Muscle of arm (tissue), 12 donors: ENCODE measurements around the gene PCBP3. TPM values are rescaled to one million over a fixed set of nuclear protein-coding genes. Genes with fewer than 3 reads are reported as not detected.

ENCODE experiments used
- DNase-seq: peaks from one replicate; pipeline ENCODE4 v3.0.0-alpha.2; 2013
- polyA plus RNA-seq, 12 donors: library from polyadenylated mRNA; unstranded; fragments of 120-200 nt; gene quantifications; one replicate each; pipeline ENCODE4 v1.2.1, GENCODE V29; 2013; ENCODE audit not compliant: insufficient read length in 12 of 12

The PCBP3 gene
- polyA plus RNA-seq, 12 donors: 0.88 to 4.2 (median 1.3) TPM; not detected in 2

DNA sequence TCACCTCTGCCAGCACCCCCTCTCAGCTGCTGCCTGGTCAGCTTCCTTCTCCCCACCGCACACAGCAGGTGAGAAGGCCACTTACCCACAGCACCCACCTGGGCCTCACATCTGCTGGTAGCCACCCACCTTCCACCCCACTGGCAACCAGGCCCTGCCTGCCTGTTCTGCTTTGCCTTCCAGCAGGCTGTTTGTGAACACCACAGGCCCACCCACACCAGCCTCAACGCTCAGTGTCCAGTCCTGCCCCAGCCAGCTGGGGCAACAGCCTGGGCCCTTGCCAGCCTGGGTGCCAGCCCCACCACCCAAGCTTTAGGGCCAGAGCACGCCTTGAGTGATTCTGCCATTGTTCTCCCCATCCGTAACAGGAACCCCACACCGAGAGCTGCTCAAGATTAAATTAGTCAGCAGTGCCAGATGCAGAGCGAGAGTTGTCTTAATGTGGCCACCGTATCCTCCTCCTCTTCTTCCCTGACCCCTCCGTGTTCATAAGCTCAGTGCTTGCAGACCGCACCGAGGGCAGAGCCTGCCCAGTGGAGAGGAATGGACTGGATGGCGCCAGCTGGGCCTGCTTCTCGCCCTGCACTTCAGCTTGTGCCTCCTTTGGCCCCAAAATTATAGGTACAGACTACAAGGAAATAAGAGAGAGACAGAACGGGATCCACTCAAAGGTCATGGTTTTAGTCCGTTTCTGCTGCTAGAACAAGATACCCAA lies 217.8 kb downstream of the PCBP3 start:
- no peak for DNase-seq

DNA sequence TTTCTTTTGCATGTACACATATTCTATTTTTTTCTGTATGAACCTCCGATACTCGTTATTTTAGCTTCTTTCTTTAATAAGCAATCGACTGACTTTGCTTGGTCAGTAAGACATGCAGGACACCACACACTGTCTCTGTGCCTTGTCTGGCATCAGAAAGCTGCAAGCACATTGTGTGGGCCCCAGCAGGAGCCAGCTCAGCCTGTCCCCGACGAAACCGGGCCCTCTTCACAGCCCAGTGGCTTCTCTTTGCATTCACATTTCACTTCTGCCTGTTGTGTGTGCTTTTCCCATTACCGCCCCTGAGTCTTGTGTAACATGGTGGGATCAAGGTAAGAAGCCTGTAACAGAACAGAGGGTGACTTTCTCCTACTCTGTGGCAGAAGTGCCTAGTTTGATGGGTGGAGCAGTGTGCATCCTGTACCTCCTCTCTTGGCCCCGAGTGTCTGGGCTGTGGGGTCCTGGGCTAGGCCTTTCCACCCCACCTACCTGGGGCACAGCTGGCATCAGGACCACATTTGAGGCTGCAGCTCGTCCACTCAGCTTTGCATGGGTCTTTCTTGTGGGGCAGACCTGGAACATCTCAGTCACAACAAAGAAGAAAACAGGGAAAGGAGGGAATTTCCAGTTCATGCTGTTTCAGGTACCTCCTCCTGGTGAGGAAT lies 219.2 kb downstream of the PCBP3 start:
- DNase-seq: no peak

DNA sequence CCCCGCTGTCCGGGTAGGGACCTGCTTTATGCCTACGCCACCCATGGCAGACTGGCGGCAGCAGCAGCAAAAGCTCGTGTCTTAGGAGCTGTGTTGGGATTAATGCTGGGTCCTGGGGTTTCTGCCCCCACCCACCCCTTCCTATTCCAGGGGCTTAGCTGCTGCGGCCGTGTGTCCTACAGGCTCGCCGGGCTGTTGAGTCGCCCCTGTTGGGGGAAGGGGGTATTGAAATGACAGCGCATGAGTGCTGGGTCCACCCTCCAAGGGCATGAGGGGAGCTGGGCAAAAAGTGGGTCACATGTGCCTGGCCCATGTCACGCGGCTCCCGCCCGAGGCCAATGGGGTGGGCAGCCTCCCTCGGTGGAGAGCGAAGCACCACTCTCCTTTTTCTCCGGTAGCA lies 219.7 kb downstream of the PCBP3 start:
- no peak for DNase-seq

DNA sequence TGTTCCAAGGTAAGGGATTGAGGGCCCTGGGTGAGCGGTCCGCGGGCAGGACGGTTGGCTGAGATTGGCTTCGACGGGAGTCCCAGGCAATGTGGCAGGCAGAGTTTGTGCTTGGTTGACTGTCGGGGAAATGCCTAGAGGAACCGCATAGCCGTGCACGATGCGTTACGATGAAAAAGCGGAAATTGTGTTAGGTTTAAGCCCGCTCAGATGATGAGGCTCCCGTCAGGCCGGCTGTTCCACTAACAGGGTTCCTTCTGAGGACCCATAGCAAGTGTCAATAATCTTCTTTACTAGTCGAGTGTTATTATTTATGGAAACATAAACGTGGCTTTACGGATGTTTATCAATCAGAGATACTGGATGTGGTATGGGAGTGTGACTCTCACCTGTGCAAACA lies 220.2 kb downstream of the PCBP3 start:
- no peak for DNase-seq

DNA sequence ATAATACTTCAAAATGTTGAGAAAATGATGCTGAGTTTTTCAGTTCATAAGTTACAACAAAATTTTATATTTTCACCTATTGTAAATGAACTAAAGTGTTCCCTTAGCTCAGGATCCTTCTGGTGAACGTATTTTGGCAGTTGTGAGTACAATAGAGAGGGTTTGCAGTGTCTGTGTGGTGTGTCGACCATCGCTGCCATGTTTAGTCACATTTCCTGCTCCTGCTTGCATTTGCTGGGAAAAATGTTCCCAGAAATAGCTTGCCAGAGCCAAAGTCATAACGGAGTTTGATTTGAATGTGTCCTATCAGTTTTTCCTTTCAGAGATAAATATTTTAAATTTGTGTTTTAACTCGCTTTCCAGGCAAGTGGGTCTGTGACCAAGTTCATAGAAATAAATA lies 220.9 kb downstream of the PCBP3 start:
- DNase-seq: no peak

DNA sequence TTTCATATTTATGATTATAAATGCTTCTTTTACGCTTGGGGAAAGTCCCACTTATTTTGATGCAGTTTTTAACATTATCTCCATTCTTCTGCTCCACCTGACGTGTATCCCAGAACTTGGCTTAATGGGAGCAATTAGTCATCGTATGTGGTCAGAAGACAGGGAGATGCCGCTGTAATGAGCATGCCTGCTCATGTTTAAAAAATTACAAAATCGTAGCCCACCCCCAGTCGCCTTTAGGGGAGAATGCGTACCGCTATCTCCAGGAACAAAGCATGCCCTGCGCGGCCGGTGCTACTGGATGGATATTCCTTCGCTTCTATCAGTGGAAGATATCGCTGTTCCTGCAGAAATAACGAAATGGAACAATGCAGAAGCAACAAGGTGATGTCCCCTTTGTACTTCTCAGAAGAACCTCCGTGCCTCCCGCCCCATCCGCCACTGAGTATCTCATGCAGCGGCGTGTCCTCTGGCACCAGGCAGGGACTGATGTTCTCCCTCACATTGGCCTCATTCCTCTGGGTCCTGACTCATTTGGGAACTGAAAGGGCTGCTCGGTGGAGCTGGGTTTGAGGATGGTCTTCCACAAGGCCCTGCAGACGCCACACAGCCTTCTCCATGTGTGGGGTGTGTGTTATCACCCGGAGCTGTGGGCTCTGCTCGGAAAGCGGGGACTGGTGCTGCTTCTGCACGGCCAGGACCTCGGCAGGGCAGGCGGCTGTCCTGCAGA lies 221.7 kb downstream of the PCBP3 start:
- DNase-seq: no peak

DNA sequence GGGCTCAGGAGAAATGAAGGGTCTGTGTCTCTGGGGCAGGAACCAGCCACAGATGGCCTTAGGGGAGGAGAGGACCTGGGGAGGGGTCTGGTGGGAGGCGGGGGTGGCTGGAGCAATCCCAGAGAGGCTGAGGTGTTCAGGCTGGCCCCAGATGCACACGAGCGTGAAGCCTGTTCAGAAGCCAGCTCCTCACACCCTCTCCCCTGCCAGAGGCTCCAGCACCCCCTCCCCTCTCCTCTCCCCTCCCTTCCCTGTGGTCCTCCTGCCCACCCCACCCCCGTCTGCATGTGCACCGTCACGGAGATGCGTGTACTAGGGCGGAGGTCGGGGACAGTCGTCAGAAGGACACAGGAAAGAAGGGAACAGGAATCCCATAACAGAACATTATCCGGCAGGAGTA lies 223.0 kb downstream of the PCBP3 start:
- no peak for DNase-seq

DNA sequence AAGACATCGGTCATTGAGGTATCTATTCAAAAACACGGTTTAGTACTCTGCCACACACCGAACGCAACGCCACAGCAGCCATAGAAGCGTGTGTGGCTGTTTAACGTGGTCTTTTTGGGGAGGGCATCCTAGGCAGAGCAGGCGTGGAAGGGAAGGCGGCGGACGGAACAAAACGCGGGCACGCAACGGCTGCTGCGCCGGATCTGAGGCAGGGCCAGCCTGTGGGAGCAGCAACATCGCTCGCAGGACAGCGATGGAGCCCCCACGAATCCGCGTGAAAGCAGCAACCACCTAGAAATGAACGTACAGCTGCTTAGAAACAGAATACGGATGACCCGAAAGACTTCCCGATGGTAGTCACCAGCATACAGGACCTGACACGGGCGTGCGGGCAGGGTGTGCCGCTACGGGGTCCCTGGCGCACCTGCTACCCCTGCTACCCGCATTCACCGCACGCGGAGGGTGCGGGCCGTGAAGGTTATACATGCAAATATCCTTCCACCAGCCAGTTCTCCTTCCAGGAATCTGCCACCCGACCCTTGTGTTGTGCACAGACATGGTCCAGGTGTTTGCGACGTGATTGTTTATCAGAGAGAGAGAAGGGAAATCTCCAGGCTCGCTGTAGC lies 223.6 kb downstream of the PCBP3 start:
- no peak for DNase-seq

DNA sequence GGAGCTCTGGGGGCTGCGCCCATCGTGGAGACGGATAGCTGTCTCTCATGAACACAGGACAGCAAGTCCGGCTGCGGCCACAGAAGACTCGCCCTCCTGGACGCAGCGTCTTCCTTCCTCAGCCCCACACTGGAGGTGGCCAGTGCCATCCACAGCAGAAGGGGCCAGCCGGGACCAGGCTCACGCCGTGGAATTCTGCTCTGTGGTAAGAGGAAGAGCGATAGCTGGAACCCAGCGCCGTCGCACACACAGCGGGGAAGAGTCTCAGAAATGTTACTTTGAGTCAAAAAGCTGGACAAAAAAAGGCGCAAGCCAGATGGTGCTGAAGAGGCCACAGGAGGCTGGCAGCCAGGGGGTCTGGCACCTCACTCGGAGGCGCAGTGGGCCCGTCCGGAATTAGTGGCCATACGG lies 224.2 kb downstream of the PCBP3 start:
- no peak for DNase-seq

DNA sequence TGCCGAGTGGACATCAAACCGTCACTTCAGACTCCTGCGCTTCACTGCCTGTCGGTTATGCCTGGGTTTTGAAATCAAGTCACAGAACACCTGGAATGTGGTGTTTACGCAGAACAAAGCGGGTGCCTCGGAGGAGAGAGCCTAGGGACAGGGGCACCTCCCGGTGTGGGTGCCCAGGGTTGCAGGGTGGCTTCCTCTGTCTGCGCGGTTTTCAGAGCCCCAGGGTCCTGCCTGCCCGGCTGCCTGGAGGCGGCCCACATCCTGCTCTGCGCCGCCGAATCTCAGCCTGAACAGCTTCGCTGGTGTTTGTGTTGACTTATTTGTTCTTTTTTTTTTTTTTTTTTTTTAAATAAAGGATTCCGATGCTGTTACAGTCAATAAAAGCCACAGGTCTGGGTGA lies 224.6 kb downstream of the PCBP3 start:
- DNase-seq: no peak

DNA sequence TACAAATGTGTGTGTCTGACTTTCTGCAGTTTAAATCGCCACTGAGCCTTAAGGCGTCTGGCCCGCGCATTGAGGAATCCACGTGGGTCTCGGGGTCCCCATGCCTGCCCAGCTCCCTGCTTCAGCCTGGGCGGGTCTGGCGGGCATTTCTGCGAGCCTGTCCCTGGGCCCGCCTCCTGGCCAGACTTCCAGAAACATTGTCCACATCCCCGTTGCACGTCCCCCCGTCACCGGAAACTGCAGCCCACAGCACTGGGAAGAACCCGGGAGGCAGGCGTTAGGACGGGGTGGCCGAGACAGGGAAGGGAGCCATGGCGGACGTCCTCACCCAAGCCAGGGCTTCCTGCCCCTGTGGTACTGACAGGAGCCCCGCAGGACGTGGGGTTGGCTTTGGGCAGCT lies 225.0 kb downstream of the PCBP3 start:
- DNase-seq: no peak

DNA sequence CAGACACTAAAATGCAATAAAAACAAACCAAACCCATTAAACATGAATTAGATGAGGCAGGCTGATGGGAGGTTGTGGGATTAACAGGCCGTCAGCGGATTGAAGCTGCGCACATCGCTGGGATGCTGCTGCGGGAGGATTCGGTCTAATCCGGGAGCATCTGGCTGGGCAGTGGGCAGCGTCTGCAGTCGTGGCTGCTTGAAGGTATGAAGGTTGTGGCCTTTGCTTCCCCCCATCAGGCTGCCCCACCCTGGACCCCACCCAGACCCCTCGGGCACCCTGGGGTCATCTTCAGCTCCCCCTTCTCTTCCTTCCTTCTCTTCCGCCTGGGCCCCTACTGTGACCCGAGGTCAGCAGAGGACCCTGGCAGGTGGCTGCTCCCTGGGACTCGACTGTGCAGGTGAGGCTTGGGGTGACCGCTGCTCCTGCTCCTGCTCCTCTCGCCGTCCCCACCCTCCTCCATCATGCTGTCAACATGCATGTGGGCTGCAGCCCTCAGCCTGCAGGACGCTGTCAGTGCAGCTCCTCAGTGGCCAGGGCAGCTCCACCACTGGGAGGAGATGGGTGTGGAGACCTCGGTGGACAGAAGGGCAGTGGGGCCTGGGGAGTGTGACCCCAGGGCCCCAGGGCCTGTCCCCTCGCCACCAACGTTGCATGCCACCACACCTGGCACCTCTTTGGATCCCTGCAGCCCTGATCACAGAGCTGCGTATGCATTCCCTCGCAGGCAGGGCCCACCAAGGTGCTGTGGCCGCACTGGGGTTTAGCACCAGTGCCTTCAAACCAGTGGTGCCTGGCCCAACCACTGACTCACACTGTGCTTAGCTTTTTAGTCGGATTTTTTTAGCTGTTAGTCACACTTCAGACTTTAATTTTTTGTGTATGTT lies 225.8 kb downstream of the PCBP3 start:
- DNase-seq: no peak

DNA sequence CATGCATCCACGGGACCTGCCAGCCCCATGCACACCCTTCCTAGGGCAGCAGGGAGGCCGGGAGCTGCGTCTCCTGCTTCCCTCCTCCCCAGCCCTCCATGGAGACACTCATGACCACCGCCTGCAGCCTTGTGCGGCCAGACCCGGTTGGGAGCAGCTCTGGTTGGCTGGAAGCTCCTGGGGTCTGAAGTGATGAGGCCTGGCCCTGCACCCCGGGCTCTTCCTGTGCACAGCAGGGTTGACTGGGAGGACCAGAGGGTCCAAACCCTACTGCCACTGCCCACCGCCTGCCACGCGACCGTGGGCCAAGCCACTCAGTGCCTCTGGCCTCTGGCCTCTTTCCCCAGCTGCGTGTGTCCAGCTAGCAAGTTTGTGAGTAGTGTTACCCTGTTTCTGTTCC lies 226.9 kb downstream of the PCBP3 start:
- no peak for DNase-seq

DNA sequence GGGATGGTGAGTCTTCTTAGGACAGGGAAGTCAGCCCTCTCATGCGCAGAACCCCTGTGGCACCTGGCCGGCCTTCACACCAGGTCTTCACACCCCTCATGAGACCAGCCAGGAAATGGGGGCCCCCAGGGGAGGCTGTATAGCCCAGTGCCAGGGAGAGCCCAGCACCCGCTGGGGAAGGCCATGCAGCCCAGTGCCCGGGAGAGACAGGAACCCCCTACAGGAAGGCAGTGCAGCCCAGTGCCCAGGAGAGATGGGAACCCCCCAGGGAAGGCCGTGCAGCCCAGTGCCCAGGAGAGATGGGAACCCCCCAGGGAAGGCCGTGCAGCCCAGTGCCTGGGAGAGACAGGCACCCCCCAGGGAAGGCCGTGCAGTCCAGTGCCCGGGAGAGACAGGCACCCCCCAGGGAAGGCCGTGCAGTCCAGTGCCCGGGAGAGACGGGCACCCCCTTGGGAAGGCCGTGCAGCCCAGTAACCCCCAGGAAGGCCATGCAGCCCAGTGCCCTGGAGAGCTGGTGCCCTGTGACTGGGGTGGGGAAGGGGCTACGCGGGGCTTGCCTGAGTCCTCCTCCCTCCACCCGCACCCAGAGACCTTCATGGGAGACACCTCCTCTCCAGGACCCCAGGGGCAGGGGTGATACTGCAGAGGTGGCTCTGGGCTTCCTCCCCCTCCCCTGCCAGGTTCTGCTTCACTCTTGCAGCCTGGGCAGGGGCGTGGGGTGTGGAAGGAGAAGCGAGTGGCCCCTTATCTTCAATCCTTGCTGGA lies 227.5 kb downstream of the PCBP3 start:
- no peak for DNase-seq

DNA sequence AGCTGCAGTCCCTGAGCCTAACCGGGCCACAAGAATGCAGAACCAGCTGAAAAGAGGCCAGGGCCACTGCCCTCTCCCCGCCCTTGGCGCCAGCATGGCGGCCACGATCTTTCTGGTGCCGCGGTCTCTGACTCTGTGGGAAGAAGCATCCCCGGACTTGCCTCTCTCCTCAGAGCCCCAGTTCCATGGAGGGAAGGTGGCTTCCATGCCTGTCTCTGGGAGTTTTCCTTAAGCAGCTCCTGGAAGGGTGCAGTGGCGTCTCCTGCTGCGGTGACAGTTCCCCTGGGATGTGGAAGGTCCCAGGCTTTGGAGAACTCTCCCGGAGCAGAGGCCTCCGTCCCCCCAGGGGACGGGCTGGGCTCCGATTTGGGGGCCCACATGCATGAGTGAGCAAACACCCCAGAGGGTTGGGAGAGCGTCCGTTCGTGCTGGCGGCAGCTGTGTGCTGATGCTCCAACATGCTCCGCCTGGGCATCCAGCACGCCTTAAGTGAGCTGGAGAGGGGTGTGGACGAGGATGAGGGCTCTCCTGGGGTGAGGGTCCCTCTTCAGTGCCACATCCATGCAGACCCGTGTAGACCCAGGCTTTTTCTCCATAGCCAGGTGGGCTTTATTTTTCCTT lies 228.2 kb downstream of the PCBP3 start:
- DNase-seq: no peak

DNA sequence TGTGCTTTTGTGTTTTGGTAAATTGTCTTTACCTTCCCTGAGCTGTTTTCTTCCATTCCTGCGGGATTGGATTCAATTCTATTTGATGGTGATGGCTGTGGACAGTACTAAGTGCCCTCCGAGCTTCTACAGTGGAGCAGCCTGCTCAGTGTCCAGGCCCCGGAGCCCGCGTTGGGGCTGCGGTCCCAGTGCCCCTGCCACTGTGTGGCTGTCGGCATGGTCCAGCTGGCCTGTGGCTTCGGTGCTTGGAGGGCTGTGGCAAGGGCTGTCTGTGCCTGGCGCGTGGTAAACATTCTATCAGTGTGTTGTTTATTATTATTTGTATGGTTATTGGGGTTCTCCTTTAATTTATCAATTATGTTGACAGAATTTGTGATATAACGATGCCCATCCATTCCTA lies 228.9 kb downstream of the PCBP3 start:
- DNase-seq: no peak

DNA sequence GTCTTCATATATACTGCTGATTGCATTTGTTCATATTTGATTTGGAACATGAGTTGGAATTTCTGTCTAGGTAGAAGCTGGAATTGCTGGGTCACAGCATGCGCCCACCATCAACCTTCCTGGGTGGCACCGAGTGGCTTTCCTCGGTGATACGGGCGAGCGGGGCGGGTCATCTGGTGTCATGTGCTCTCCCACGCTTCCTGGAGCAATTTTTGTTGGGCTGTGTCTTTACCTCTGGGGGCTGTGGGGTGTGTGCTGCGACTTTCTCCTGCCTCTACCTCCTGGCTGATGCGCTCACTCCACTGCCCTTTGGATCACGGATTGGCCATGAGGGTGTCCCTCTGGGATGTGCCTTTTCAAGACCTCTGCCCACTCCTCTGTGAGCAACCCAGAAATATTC lies 229.4 kb downstream of the PCBP3 start:
- DNase-seq: no peak

DNA sequence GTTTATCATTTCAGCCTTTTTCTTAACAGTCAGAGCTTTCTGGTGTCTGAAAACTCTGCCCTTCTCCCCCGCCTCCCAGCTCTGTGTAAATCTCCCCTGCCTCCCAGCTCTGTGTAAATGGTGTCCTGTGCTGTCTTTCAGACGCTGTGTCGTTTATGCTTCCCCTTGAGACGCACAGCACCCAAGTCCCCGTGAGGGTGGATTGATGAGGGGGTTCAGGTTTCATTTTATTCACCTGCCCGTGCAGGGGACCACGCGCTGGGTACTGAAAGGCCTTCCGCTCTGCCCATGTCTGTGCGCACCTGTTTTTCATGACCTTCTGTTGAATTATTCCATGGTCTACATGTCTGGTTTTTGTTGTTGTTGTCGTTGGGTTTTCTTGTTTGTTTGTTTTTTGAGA lies 229.9 kb downstream of the PCBP3 start:
- no peak for DNase-seq

DNA sequence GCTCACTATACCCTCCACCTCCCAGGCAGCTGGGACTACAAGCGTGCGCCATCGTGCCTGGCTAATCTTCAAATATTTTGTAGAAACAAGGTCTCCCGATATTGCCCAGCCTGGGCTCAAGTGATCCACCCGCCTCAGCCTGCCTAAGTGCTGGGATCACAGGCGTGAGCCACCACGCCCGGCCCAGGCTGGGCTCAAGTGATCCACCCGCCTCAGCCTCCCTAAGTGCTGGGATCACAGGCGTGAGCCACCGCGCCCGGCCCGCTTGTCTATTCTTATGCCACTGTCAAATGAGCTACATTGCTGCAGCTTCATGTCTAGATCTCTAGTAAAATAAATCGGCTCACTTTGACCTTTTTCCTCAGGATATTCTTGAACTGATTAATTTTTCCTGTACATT lies 230.3 kb downstream of the PCBP3 start:
- no peak for DNase-seq

DNA sequence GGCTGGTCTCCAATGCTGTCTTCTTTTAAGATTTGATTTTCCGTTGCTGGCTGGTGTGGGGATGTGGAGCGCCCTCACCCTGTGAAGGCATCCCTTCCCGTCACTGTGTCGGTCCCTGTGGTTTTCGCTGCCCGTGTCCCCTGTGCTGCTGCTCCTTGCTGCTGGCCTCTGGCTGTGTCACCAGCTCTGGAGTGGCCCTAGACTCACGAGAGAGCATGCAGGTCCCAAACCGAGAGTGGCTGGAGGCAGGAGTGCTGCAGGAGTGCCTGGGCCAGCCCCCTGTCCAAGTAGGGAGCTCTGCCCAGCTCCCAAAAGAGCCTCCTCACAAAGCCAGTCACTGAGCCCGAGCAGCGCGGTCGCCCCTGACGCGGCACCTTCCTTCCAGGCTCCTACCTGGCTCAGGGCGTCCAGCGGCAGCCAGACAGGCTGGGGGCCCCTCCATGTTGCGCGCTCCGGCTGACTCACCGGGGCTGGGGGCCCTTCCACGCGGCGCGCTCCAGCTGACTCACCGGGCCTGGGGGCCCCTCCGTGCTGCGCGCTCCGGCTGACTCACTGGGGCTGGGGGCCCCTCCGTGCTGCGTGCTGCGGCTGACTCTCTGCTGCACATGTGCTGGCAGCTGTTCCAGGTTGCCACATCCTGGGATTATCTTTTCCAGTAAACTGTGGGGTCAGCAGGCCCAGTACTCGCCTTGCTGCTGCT lies 231.3 kb downstream of the PCBP3 start:
- DNase-seq: no peak
